ENCODE measurements around the gene AGMO. TPM values are rescaled to one million over a fixed set of nuclear protein-coding genes. Genes with fewer than 3 reads are reported as not detected.

Gene AGMO
- total RNA-seq, 1 donor from 2014 or later, result 0.35 TPM

DNA sequence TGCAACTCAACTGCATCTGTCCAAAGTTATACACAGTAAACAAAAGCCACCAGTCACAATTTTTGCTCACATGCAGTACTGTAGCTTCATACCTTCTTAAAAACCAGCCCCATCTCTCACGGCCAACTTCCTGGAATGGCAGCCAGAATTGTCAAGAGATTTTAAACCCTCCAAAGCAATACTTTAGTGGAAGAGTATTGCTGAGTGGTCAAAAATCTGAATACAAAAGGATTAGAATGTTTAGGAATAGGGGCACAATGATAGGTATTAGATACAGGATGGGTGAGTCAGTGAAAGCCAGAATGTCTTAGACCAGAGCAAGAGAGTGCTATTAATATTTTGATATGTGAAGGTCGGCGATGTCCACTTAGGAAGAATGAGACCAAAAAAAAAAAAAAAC, 193.9 kb downstream of the AGMO start:
- intact Hi-C loops (cut with DNase I), result no loop called here
- DNase-seq (no peak), ATAC-seq (ENCODE audit: poor library complexity) (no peak)

DNA sequence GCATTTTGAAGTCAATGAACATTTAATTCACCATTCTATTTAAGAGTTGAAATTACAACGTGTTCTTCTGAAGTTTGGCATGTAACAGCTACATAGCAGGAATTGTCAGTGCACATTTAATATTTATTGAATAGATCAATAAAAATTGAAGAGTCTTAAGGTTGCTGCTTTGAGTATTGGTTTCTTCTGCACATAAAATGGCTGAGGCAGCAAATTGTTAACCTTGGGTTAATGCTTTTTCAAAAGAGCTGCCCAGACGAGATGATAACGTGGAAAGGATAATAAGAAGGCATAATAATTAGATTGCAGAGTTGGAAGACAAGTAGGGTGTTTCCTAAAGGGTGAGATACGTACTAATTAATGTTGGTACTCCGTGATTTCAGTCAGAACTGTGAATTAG, 203.7 kb downstream of the AGMO start:
- intact Hi-C loops (cut with DNase I), result no loop called here
- no peak for ATAC-seq (ENCODE audit: poor library complexity)
- DNase-seq, result no peak

- intact Hi-C loops (cut with DNase I), result no loop called here
- ATAC-seq (ENCODE audit: poor library complexity) (no peak), DNase-seq (no peak)
These were observed 209.2 kb downstream of the AGMO start for GRCh38 chr7:15352421-15353206.

DNA sequence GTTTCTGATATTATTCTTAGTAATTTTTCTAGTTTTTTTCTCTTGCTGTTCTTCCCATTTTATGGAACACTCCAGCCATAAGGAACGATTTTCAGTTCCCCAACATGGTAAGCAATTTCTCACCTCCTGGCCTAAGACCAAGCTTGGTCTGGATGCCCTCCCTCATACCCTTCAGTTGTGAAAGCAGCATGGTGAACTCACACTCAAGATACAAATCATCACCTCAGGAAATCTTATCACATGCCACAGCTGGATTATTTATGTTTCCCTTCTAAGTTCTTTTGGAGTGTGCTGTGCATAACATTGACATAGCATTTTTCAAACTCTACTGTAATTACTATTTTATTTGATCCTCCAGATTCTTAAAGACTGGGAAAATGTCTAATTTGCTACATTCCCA, 216.6 kb downstream of the AGMO start:
- intact Hi-C loops (cut with DNase I), result no loop called here
- ATAC-seq (ENCODE audit: poor library complexity) (no peak), DNase-seq (no peak)

DNA sequence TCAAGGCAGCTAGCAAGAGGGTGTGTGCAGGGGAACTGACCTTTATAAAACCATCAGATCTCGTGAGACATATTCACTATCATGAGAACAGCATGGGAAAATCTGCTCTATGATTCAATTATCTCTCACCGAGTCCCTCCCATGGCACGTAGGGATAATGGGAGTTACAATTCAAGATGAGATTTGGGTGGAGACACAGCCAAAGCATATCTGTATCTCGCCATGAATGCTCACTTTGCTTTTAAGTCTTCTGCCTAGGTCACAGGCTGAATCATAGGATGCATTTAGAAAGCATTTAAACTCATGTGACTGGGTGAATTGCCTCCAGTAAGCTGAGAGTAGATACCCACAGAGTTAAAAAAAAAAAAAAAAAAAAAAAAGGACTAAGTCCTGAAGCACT, 220.0 kb downstream of the AGMO start:
- ATAC-seq (ENCODE audit: poor library complexity), result no peak
- no peak for DNase-seq
- intact Hi-C loops (cut with DNase I), result no loop called here

DNA sequence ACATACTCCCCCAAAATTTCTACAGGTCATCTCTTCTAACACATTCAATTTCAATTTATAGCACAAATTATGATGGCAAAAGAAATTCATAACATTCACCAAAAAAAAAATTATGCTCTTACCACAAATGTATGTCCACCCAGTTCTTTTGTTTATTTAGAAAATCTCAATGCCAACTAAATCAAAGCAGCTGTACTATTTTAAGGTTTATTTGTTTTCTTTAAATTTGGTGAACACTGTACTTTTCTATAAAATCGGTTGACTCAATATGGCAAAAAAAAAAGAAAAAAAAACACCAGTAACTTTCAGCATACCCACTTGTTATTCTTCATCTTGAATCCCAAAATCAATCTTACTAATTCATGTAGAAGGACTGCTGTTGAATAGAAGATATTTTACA, 225.7 kb downstream of the AGMO start:
- intact Hi-C loops (cut with DNase I), result no loop called here
- DNase-seq (no peak), ATAC-seq (ENCODE audit: poor library complexity) (no peak)

GRCh38 chr7:15335390-15335789, 226.4 kb downstream of the AGMO start:
- intact Hi-C loops (cut with DNase I), result no loop called here
- ATAC-seq (ENCODE audit: poor library complexity), result no peak
- no peak for DNase-seq

GRCh38 chr7:15334536-15335263, 227.1 kb downstream of the AGMO start:
- intact Hi-C loops (cut with DNase I), result no loop called here
- no peak for DNase-seq
- no peak for ATAC-seq (ENCODE audit: poor library complexity)

DNA sequence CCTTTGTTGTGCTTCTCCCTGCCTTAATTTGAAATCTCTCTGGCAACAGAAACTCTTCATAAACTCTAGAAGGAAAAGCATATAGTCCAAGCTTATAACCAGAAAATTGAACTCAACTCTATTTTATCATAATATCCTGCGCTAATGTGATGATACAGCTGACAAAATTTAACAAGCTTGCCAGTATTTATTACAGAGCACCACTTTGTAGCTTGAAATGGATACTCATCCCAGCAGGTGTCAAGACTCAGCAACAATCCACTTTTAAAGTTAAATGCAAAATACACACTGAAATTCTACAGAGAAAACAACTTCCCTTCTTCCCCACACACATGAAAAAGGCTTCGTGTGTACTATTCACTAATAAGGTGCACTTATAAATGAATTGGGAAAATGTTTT, 228.9 kb downstream of the AGMO start:
- ATAC-seq (ENCODE audit: poor library complexity) (no peak), DNase-seq (no peak)
- intact Hi-C loops (cut with DNase I), result no loop called here

GRCh38 chr7:15330943-15331342, 230.9 kb downstream of the AGMO start:
- intact Hi-C loops (cut with DNase I), result no loop called here
- ATAC-seq (ENCODE audit: poor library complexity), result no peak
- no peak for DNase-seq

- DNase-seq (no peak), ATAC-seq (ENCODE audit: poor library complexity) (no peak)
- intact Hi-C loops (cut with DNase I), result loop anchor here (10.0 kb wide), 2 partner anchors 398 to 748 kb away; no protein-coding TSS in a partner anchor
These were observed 234.8 kb downstream of the AGMO start for GRCh38 chr7:15327001-15327400.

- DNase-seq, result no peak
- intact Hi-C loops (cut with DNase I), result loop anchor here (10.0 kb wide), 2 partner anchors 399 to 749 kb away; no protein-coding TSS in a partner anchor
These were observed 235.7 kb downstream of the AGMO start for GRCh38 chr7:15326044-15326644.

DNA sequence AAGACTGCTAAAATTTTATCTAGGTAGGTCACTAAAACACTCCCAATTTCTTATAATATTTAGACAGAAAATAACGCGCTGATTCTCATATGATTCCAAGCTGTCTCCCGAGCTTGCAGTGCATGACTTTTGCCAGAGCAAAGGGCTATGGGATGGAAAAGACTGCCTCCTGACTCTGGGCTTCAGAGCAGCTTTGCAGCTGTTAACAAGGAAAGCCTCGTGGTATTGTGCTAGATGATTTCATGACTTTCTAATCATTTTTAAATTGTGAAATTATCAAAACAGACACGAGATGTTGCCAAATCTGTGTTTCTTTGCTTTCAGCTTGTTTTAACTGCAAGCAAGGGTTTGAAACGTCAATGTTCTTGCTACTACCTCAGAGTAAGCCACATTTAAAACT, 238.3 kb downstream of the AGMO start:
- no peak for DNase-seq
- peak; percentile 65 for ATAC-seq (ENCODE audit: poor library complexity)
- intact Hi-C loops (cut with DNase I), result loop anchor here (10.0 kb wide), 2 partner anchors 401 to 751 kb away; no protein-coding TSS in a partner anchor

More at GRCh38 chr7:15326044-15326644, 235.7 kb downstream of the AGMO start:
- ATAC-seq (ENCODE audit: poor library complexity), result no peak

- ATAC-seq (ENCODE audit: poor library complexity) (no peak), DNase-seq (no peak)
- intact Hi-C loops (cut with DNase I), result no loop called here
These were observed 244.6 kb downstream of the AGMO start for GRCh38 chr7:15317215-15317614.

- intact Hi-C loops (cut with DNase I), result no loop called here
- ATAC-seq (ENCODE audit: poor library complexity) (no peak), DNase-seq (no peak)
These were observed 246.1 kb downstream of the AGMO start for GRCh38 chr7:15315678-15316077.

- ATAC-seq (ENCODE audit: poor library complexity), result no peak
- intact Hi-C loops (cut with DNase I), result no loop called here
These were observed 246.9 kb downstream of the AGMO start for GRCh38 chr7:15314922-15315321.

GRCh38 chr7:15313361-15313760, 248.5 kb downstream of the AGMO start:
- no peak for ATAC-seq (ENCODE audit: poor library complexity)
- intact Hi-C loops (cut with DNase I), result no loop called here
- DNase-seq, result no peak

More at GRCh38 chr7:15314922-15315321, 246.9 kb downstream of the AGMO start:
- no peak for DNase-seq

DNA sequence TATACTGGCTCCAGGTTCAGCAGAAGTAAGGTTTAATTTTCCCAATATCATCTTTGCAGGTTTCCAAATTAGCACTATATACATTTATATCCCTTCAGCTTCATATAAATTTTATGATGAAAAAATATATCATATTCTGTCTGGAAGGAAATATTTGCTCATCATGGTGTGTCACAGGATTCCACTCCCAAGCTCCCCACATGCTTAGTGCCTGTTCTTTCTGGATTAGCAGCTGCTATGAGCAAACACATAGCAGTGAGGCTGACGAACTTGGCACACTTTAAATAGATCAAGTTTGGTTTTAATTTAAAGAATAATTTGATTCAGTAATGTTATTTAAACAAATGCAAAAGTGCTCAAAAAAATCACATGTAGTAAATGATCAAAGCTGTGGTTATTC, 251.9 kb downstream of the AGMO start:
- intact Hi-C loops (cut with DNase I), result no loop called here
- no peak for DNase-seq
- ATAC-seq (ENCODE audit: poor library complexity), result no peak

DNA sequence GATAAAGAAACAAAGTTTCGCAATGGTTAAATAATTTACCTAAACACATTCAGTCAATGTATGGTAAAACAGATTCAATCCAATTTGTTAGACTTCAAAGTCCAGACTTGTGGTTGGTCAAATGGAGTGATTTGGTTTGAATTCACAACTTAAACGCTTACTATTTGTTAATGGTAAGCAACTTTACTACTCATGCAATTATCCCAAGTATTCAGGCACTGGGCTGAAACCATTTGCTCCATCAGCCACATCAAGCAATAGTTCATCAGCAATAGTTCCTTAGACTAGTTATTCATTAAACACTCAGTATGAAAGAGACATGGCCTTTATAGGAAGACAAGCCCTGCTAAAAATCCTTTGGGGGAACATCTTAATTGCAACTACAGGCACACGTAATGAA, 253.0 kb downstream of the AGMO start:
- ATAC-seq (ENCODE audit: poor library complexity) (no peak), DNase-seq (no peak)
- intact Hi-C loops (cut with DNase I), result no loop called here

- ATAC-seq (ENCODE audit: poor library complexity) (no peak), DNase-seq (no peak)
- intact Hi-C loops (cut with DNase I), result no loop called here
These were observed 255.5 kb downstream of the AGMO start for GRCh38 chr7:15306296-15306695.
